Islet precursor cell (in vitro differentiated cells): Measurements from ENCODE around the gene WDR33.
A peak's percentile ranks its signal among the peaks of the same experiment; 100 is the strongest.

Experiments
- DNase-seq: peaks from one replicate; pipeline ENCODE4 v3.0.0-alpha.2; 2018

The WDR33 gene

GRCh38 chr2:127651971-127652550 lies 158.9 kb downstream of the WDR33 start:
- peak; percentile 78 for DNase-seq

DNA sequence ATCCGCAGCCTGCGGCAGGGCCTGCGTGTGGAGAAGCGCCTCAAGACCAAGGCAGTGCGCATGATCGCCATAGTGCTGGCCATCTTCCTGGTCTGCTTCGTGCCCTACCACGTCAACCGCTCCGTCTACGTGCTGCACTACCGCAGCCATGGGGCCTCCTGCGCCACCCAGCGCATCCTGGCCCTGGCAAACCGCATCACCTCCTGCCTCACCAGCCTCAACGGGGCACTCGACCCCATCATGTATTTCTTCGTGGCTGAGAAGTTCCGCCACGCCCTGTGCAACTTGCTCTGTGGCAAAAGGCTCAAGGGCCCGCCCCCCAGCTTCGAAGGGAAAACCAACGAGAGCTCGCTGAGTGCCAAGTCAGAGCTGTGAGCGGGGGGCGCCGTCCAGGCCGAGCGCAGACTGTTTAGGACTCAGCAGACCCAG lies 159.6 kb downstream of the WDR33 start:
- no peak for DNase-seq
